ENCODE measurements around the gene PITPNC1.
"Not testable (repeated sequence)": the region's sequence is repeated elsewhere in the genome, so short reads cannot be mapped to it uniquely, and the experiment has no call there.

PITPNC1 gene

DNA sequence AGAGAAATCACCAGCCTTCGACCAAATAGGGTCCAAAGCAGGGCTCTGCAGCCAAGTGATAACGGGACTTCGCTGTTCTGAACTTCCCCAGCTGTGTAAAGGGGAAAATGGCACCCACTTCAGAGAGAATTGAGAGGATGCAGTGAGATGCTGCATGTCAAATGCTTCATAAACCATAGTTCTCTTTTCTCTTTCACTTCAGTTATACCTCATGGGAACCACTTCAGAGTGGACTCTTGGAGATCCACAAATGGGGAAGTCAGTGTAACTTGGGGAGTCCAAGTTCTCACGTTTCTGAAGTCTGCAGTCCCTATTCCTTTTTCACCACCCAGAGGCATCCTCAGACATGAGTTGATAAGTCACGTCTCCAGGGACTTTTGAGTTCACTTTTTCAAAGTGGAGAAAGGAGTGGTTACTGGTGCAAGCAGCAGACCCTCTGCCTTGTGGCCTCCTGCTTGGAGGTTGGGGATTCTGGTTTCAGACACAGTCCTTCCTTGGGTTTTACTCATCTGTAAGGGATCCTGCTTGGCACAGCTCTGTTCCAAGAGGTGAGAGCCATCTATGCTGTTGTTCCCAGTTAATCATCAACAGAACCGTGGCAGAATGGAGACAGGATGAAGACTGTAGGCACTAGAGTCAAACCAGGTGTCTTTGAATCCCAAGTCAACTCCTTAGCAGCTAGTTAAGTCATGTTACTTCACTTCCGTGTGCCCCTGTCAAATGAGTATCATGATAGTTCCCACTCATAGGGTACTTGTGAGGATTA lies 217.2 kb downstream of the PITPNC1 start:
- no peak for DNase-seq

DNA sequence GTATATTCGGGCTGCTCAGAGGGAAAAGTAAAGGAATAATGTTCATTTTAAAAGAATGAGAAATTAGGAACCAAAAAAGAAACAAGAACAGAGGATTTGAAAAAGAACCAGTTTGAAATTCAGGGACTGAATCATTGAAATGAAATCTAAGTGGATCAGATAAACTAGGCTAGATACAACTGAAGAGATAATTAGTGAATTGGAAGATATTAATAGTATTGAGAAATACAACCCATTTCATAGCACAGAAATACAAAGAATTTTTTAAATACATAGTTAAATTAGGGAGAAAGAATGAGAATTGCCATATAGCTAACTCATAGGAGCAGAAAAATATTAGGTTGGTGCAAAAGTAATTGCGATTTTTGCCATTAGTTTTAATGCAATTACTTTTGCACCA lies 223.3 kb downstream of the PITPNC1 start:
- DNase-seq: no peak

GRCh38 chr17:67601897-67602296 lies 224.8 kb downstream of the PITPNC1 start:
- no peak for DNase-seq

DNA sequence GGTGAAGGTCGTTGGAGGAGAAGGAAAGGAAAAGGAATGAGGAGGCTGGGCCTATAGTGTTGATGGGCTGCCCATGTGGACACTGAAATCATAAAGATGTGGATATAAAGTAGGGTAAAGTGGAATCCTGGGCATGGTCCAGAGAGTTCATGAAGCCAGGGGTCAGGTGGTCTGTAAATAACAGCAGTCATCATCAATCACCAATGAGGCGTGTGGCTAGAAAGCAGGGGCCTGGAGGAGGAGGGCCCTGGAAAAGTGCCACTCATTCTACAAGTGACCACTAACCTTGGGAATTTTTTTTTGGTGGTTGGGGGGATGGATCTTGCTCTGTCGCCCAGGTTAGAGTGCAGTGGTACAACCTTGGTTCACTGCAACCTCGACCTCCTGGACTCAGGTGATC lies 225.4 kb downstream of the PITPNC1 start:
- DNase-seq: no peak

- DNase-seq: peak; percentile 26
Measured at GRCh38 chr17:67602974-67603373, 225.9 kb downstream of the PITPNC1 start.

GRCh38 chr17:67605256-67605912 lies 228.3 kb downstream of the PITPNC1 start:
- no peak for DNase-seq

- DNase-seq: no peak
Measured at GRCh38 chr17:67606471-67606870, 229.4 kb downstream of the PITPNC1 start.

DNA sequence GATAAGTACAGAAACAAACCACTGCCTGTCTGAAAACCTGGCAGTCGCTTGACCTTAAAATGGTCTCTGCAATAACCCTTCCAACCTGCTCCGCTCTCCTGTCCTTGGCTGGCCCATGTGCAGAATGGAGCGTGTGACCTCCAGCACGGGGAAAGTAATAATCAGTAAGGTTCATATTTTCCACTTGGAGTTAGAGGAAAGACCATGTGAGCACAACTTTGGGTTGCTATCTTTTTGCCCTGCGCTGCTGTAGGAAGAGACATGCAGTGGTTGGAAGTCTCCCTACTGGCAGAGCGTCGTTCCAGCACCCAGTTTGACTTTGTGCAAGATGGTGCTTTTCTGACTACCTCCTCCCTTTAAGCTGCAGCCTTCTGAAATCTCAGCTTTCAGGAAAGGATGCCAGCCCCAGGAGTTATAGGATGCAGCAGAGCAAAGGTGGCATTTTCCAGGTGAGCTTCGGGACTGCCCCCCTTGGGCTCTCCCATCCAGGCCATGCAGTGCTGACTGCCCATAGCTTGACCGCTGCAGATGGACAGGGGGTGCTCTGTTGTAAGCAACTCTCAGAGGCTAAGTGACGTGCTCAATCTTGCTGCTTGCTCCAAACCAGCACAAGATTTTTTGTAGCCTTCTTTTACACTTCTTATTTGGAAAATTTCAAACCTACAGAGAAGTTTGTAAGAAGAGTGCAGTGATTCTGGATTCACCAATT lies 230.0 kb downstream of the PITPNC1 start:
- no peak for DNase-seq

GRCh38 chr17:67610061-67610460 lies 233.0 kb downstream of the PITPNC1 start:
- DNase-seq: no peak

- DNase-seq: no peak
Measured at GRCh38 chr17:67613961-67614360, 236.9 kb downstream of the PITPNC1 start.

- DNase-seq: no peak
Measured at GRCh38 chr17:67615011-67615561, 238.0 kb downstream of the PITPNC1 start.

GRCh38 chr17:67615736-67616135 lies 238.7 kb downstream of the PITPNC1 start:
- DNase-seq: no peak

GRCh38 chr17:67617304-67617899 lies 240.3 kb downstream of the PITPNC1 start:
- no peak for DNase-seq

- DNase-seq: no peak
Measured at GRCh38 chr17:67619555-67619954, 242.5 kb downstream of the PITPNC1 start.

DNA sequence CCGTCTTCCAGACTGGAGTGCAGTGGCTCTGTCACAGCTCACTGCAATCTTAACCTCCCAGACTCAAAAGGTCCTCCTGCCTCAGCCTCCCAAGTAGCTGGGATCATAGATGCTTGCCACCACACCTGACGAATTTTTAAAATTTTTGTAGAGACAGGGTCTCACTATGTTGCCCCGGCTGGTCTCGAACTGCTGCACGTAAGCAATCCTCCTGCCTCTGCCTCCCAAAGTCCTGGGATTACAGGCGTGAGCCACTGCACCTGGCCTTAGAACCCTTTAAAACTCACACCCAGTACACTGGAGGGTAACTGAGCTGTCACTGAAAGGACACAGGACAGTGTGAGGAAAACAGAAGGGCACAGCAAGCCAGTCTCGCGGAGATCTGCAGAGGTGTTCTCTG lies 243.0 kb downstream of the PITPNC1 start:
- DNase-seq: no peak

DNA sequence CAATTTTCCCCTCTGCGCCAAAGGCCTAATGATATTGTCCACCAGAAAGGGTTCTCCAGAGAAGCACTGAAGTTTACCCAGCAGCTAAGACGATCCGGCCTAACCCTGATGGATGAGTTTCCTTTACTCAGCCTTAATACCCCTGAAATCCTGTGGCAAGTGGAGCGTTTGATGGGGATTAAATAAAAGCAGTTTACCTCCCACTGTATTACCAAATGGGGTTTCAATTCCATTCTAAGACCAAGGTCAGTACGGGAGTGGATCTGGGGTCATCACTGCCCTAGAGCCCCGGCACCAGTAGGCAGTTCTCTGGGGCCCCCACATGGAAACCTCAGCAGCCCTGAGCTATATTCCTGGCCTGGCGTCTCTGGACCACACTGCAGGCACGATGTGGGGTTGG lies 243.6 kb downstream of the PITPNC1 start:
- no peak for DNase-seq

- DNase-seq: no peak
Measured at GRCh38 chr17:67623767-67624166, 246.7 kb downstream of the PITPNC1 start.

- peak; percentile 77 for DNase-seq
Measured at GRCh38 chr17:67624886-67625656, 248.0 kb downstream of the PITPNC1 start.

DNA sequence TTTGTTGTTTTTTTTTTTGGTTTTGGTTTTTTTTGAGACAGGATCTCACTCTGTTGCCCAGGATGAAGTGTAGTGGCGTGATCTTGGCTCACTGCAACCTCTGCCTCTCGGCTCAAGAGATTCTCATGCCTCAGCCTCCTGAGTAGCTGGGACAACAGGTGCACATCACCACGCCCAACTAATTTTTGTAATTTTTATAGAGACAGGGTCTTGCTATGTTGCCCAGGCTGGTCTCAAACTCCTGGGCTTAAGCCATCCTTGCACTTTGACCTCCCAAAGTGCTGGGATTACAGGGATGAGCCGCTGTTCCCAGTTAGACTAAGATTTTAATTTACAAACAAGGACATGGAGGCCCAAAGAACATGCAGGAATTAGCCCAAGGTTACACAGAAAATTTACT lies 248.9 kb downstream of the PITPNC1 start:
- no peak for DNase-seq

DNA sequence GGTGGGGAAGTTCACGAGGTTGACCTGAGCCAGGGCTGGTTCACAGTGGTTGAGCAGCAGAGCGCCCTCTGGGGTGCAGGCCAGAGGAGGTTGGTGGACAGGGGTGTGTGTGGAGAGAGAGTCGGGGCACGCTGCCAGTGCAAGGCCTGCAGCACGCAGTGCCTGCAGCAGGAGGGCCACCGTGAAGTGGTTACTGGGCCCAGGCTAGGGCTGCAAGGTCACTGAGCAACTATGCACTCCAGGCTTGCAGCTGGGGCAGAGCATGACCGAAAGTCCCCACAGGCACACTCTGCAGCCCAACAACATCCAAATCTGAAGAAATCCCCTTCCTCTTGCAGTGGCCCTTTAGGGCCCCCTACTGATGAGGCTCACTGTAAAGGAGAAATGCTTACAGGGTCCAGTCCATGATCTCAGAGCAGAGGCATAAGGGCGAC lies 251.5 kb downstream of the PITPNC1 start:
- DNase-seq: no peak

- DNase-seq: no peak
Measured at GRCh38 chr17:67629971-67630320, 252.9 kb downstream of the PITPNC1 start.

DNA sequence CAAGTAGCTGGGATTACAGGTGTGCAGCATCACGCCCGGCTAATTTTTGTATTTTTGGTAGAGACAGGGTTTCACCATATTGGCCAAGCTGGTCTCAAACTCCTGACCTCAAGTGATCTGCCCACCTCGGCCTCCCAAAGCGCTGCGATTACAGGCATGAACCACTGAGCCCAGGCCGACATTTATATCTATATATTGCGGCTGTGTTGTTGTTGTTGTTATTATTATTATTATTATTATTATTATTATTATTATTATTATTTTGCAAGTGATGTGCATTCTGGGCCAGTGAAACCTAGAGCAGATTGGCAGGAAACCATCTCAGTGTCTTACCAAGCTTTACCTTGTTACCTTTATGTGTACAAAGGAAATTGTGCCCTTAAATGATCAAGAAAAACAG lies 253.8 kb downstream of the PITPNC1 start:
- DNase-seq: not testable (repeated sequence)

GRCh38 chr17:67632141-67632540 lies 255.1 kb downstream of the PITPNC1 start:
- DNase-seq: no peak

All from SHP77 treated with DMSO at 0.1 percent for 48 hours (cell line).